IMR-90 (cell line): ENCODE measurements around the gene CD9. TPM values are rescaled to one million over a fixed set of nuclear protein-coding genes. Genes with fewer than 3 reads are reported as not detected.

ENCODE experiments used
- ATAC-seq: fragments of 200-7000 bp; cut with Tn5 transposase; 2 replicates; pipeline ENCODE4 v1.9.1; 2020; ENCODE audit warnings: low read depth, mild to moderate bottlenecking, moderate library complexity
- BruUV-seq: library from RNA; stranded (reverse); fragments of 400-500 nt; replicated peaks from 2 replicates; lab custom pipeline; 2021; lab: Mats Ljungman, UMichigan
- CTCF ChIA-PET: fragments of 300-600 bp; formaldehyde crosslinking; extraction: SDS; loops from one replicate; lab custom pipeline; 2021; ENCODE audit warnings: antibody characterized with exemption; lab: Yijun Ruan, JAX
- POLR2A ChIA-PET: fragments of 300-600 bp; sonication (Branson Sonifier 250); formaldehyde crosslinking; loops from one replicate; lab custom pipeline; 2022; ENCODE audit warnings: antibody characterized with exemption; ENCODE audit not compliant: unreplicated experiment; lab: Charles Lee
- DNase-seq: peaks from one replicate; pipeline ENCODE4 v3.0.0; 2013
- H2AFZ ChIP-seq: replicated peaks from 2 replicates; pipeline ENCODE3; 2013; ENCODE audit warnings: low read length, mild to moderate bottlenecking; ENCODE audit not compliant: poor library complexity
- H2AK5ac ChIP-seq: 2 replicates; pipeline ENCODE4 v1.6.1; 2013; ENCODE audit warnings: low read depth, low read length, inconsistent platforms
- H2AK9ac ChIP-seq: replicated peaks from 2 replicates; pipeline ENCODE3; 2013; ENCODE audit warnings: mild to moderate bottlenecking, low read depth, low read length, moderate library complexity; ENCODE audit not compliant: poor library complexity
- H2BK120ac ChIP-seq: 2 replicates; pipeline ENCODE4 v1.6.1; 2013; ENCODE audit warnings: low read depth, low read length, inconsistent platforms
- H2BK15ac ChIP-seq: 3 replicates; pipeline ENCODE4 v1.6.1; 2013; ENCODE audit warnings: low read depth, low read length, inconsistent platforms
- H2BK20ac ChIP-seq: 2 replicates; pipeline ENCODE4 v1.6.1; 2013; ENCODE audit warnings: low read depth, mild to moderate bottlenecking, inconsistent platforms, low read length, moderate library complexity
- H2BK5ac ChIP-seq: 2 replicates; pipeline ENCODE4 v1.6.1; 2013; ENCODE audit warnings: mild to moderate bottlenecking, low read depth, low read length, inconsistent platforms; ENCODE audit not compliant: poor library complexity, severe bottlenecking
- H3K14ac ChIP-seq: replicated peaks from 2 replicates; pipeline ENCODE4 v1.6.1; 2013; ENCODE audit warnings: low read depth, low read length, inconsistent platforms
- H3K18ac ChIP-seq: 2 replicates; pipeline ENCODE4 v1.6.1; 2013; ENCODE audit warnings: low read depth, low read length, control low read depth
- H3K23ac ChIP-seq: 2 replicates; pipeline ENCODE4 v1.6.1; 2013; ENCODE audit warnings: low read depth, low read length, inconsistent platforms
- H3K27ac ChIP-seq: 2 replicates; pipeline ENCODE4 v1.5.1; 2013; ENCODE audit warnings: mild to moderate bottlenecking, control low read depth, low read length; ENCODE audit not compliant: insufficient read depth
- H3K27me3 ChIP-seq: 2 replicates; pipeline ENCODE4 v1.6.1; 2013; ENCODE audit warnings: low read length; ENCODE audit not compliant: control insufficient read depth, insufficient read depth
- H3K36me3 ChIP-seq: 2 replicates; pipeline ENCODE4 v1.6.1; 2013; ENCODE audit warnings: low read length, mixed read lengths; ENCODE audit not compliant: control insufficient read depth, insufficient read depth
- H3K4ac ChIP-seq: 2 replicates; pipeline ENCODE4 v1.6.1; 2013; ENCODE audit warnings: low read depth, low read length, inconsistent platforms
- H3K4me1 ChIP-seq: 2 replicates; pipeline ENCODE4 v1.6.1; 2013; ENCODE audit warnings: low read length, mixed read lengths; ENCODE audit not compliant: control insufficient read depth, insufficient read depth
- H3K4me2 ChIP-seq: 2 replicates; pipeline ENCODE4 v1.6.1; 2013; ENCODE audit warnings: low read depth, mild to moderate bottlenecking, control low read depth, low read length, moderate library complexity
- H3K4me3 ChIP-seq: 2 replicates; pipeline ENCODE4 v1.5.1; 2013; ENCODE audit warnings: low read depth, mild to moderate bottlenecking, control low read depth, low read length, moderate library complexity; ENCODE audit not compliant: insufficient read depth
- H3K56ac ChIP-seq: 2 replicates; pipeline ENCODE4 v1.6.1; 2013; ENCODE audit warnings: low read length, inconsistent platforms; ENCODE audit not compliant: insufficient read depth; ENCODE audit errors: extremely low read depth
- H3K79me1 ChIP-seq, 2 experiments: 2 replicates each; pipeline ENCODE4 v1.6.1; 2013; ENCODE audit warnings: low read length in 2 of 2, inconsistent platforms in 1 of 2, low read depth in 1 of 2
- H3K9ac ChIP-seq: 2 replicates; pipeline ENCODE4 v1.6.1; 2013; ENCODE audit warnings: low read depth, low read length, control low read depth
- H3K9me1 ChIP-seq: 2 replicates; pipeline ENCODE4 v1.6.1; 2013; ENCODE audit warnings: low read length, inconsistent platforms; ENCODE audit not compliant: insufficient read depth
- H3K9me3 ChIP-seq: 2 replicates; pipeline ENCODE4 v1.6.1; 2013; ENCODE audit warnings: low read length; ENCODE audit not compliant: control insufficient read depth, insufficient read depth
- H4K20me1 ChIP-seq: 2 replicates; pipeline ENCODE4 v1.6.1; 2013; ENCODE audit warnings: low read length, inconsistent platforms; ENCODE audit not compliant: insufficient read depth
- H4K5ac ChIP-seq: 2 replicates; pipeline ENCODE4 v1.6.1; 2013; ENCODE audit warnings: mild to moderate bottlenecking, low read depth, low read length, control low read depth
- H4K8ac ChIP-seq, 2 experiments: 2 replicates each; pipeline ENCODE4 v1.6.1; 2013; ENCODE audit warnings: low read depth in 2 of 2, low read length in 2 of 2, control low read depth in 1 of 2, inconsistent platforms in 1 of 2
- H4K91ac ChIP-seq: 2 replicates; pipeline ENCODE4 v1.6.1; 2013; ENCODE audit warnings: low read depth, low read length, inconsistent platforms; ENCODE audit not compliant: insufficient read depth
- BHLHE40 ChIP-seq: fragments of 150-350 bp; IDR thresholded peaks from 2 replicates; pipeline ENCODE4 v1.6.1; 2016; ENCODE audit warnings: mild to moderate bottlenecking, low read depth, low read length
- CEBPB ChIP-seq: IDR thresholded peaks from 2 replicates; pipeline ENCODE4 v1.6.1; 2012; ENCODE audit warnings: low read depth, low read length, improper control_type of control experiment
- FOS ChIP-seq: fragments of 150-350 bp; IDR thresholded peaks from 2 replicates; pipeline ENCODE4 v1.6.1; 2016; ENCODE audit warnings: low read depth, low read length
- MAFK ChIP-seq: IDR thresholded peaks from 2 replicates; pipeline ENCODE4 v1.6.1; 2012; ENCODE audit warnings: low read depth, low read length, improper control_type of control experiment
- MAZ ChIP-seq: IDR thresholded peaks from 2 replicates; pipeline ENCODE4 v1.6.1; 2012; ENCODE audit warnings: low read depth, mild to moderate bottlenecking, low read length, improper control_type of control experiment, moderate library complexity, borderline replicate concordance
- MXI1 ChIP-seq: IDR thresholded peaks from 2 replicates; pipeline ENCODE4 v1.6.1; 2012; ENCODE audit warnings: low read depth, mild to moderate bottlenecking, low read length, moderate library complexity, borderline replicate concordance
- NFE2L2 ChIP-seq: fragments of 150-350 bp; IDR thresholded peaks from 2 replicates; pipeline ENCODE4 v1.6.1; 2016; ENCODE audit warnings: low read depth, mild to moderate bottlenecking, low read length
- POLR2A ChIP-seq: IDR thresholded peaks from 2 replicates; pipeline ENCODE4 v1.6.1; 2012; ENCODE audit warnings: mild to moderate bottlenecking, low read depth, low read length
- RCOR1 ChIP-seq: IDR thresholded peaks from 2 replicates; pipeline ENCODE4 v1.6.1; 2012; ENCODE audit warnings: mild to moderate bottlenecking, low read length, improper control_type of control experiment; ENCODE audit not compliant: insufficient replicate concordance
- WGBS, 2 experiments: methylation state at CpG; one replicate each; pipeline versions ENCODE4 v1.1.5 to v1.1.7; 2013; ENCODE audit warnings: missing lambda C conversion rate in 2 of 2; ENCODE audit not compliant: insufficient read length in 1 of 2; ENCODE audit errors: extremely low coverage in 2 of 2; 5-methylcytosine and 5-hydroxymethylcytosine counted together
- dilution Hi-C: fragments of 300-500 bp; cut with HindIII; formaldehyde crosslinking; loops from one replicate; pipeline ENCODE4 v1.14.3; 2018; ENCODE audit warnings: low sequenced_read_pairs; ENCODE audit not compliant: unreplicated experiment
- in situ Hi-C: fragments of 300-500 bp; cut with MboI; formaldehyde crosslinking; loops from 3 replicates; pipeline ENCODE4 v1.14.3; 2019; ENCODE audit warnings: low sequenced_read_pairs, inconsistent platforms, mixed read lengths
- intact Hi-C: fragments of 100-400 bp; cut with micrococcal nuclease; formaldehyde crosslinking; loops from 2 replicates; pipeline ENCODE4 v1.10.0; 2022
- polyA plus RNA-seq, 3 experiments: library from polyadenylated mRNA; depleted of rRNA; stranded (reverse); fragments of >200 nt; gene quantifications; 2 replicates each; pipeline ENCODE4 v1.2.3, GENCODE V29; 2012; ENCODE audit warnings: low replicate concordance in 1 of 3
- total RNA-seq: library from RNA; depleted of rRNA; stranded (reverse); fragments of >200 nt; gene quantifications from 2 replicates; pipeline ENCODE4 v1.2.3, GENCODE V29; 2012
- TF ChIP-seq, protein P1 (sequence below): conservative IDR thresholded peaks from 2 replicates; pipeline ENCODE4 v1.5.1; 2012; ENCODE audit warnings: mild to moderate bottlenecking, low read depth, low read length, improper control_type of control experiment
- TF ChIP-seq, protein P2 (sequence below): fragments of 150-350 bp; IDR thresholded peaks from 2 replicates; pipeline ENCODE4 v1.6.1; 2017; ENCODE audit warnings: mild to moderate bottlenecking, antibody characterized with exemption, low read length, low read depth
- TF ChIP-seq, protein P3 (sequence below): fragments of 150-350 bp; IDR thresholded peaks from 2 replicates; pipeline ENCODE4 v1.6.1; 2016; ENCODE audit warnings: low read depth, mild to moderate bottlenecking, low read length, moderate library complexity, borderline replicate concordance

Gene CD9
- total and polyA plus RNA-seq, 2 of the 4 experiments (the other 2 are of a cell fraction) = 48.8 to 70.9 TPM

DNA sequence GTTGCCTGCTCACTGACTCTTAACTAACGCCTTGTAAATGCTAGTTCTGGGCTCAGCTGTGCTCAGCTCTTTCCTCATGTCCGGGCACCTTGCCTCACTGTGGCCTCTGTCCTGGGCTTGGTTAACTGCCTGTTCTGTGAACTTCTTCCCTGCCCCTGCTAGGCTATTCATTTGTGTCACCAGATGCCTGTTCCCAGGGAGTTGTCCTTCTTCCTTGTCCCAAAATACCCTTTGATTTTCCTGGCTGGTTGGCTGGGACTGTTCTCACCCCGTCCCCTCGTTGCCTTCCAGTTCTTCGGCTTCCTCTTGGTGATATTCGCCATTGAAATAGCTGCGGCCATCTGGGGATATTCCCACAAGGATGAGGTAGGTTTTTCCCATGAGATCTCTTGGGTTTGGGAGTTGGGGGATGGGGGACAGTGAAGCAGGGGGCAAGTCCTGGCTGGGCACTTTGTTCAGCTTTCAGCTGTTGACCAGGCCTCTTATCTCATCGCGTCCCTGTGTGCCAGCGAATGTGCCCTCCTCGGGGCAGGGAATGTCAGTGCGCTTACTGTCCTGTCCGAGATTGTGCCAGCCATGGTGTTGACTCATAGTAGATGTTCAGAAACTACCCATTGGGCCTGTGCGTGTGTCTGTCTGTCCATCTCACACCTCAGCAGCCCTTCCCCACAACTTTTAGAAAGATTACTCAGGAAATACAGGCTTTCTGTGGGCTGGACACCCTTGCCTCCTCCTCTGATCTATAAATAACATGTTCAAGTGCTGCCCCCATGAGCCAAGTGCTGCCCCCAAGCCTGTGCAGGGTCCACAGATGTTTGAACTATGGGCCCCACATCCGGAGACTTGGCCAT, 33.1 kb downstream of the CD9 start (continued):
- TF ChIP-seq FOS = no peak

DNA sequence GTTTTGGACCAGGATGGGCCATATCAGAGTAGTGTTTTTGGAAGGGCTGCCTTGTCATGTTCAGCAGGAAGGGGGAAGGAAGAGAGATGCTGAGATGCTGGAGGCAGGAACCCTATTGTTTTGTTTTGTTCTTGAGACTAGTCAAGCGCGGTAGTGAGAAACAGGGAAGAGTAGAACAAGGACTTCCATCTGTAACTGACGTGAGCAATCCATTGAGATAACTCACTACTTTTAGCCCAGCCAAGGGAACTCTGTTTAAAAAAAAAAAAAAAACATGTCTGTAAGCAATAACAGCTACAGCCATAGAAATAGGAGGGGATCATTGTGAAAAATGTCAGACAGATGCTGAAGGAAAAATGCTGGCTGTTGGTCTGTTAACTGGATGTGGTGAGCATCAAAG, 34.0 kb downstream of the CD9 start:
- H3K27ac ChIP-seq = no peak overlapping the region
- 100% methylated on average over 1 of the region's 3 CpGs; no CpG with 5 or more reads in 1 of the 2 experiments for WGBS, 2 experiments
- intact Hi-C loops = no loop called here
- TF ChIP-seq POLR2A = no peak
- TF ChIP-seq, protein P1, sequence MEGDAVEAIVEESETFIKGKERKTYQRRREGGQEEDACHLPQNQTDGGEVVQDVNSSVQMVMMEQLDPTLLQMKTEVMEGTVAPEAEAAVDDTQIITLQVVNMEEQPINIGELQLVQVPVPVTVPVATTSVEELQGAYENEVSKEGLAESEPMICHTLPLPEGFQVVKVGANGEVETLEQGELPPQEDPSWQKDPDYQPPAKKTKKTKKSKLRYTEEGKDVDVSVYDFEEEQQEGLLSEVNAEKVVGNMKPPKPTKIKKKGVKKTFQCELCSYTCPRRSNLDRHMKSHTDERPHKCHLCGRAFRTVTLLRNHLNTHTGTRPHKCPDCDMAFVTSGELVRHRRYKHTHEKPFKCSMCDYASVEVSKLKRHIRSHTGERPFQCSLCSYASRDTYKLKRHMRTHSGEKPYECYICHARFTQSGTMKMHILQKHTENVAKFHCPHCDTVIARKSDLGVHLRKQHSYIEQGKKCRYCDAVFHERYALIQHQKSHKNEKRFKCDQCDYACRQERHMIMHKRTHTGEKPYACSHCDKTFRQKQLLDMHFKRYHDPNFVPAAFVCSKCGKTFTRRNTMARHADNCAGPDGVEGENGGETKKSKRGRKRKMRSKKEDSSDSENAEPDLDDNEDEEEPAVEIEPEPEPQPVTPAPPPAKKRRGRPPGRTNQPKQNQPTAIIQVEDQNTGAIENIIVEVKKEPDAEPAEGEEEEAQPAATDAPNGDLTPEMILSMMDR = no peak
- no peak for TF ChIP-seq RCOR1
- no peak for TF ChIP-seq FOS
- TF ChIP-seq, protein P2, sequence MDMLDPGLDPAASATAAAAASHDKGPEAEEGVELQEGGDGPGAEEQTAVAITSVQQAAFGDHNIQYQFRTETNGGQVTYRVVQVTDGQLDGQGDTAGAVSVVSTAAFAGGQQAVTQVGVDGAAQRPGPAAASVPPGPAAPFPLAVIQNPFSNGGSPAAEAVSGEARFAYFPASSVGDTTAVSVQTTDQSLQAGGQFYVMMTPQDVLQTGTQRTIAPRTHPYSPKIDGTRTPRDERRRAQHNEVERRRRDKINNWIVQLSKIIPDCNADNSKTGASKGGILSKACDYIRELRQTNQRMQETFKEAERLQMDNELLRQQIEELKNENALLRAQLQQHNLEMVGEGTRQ = no peak
- TF ChIP-seq MAFK = no peak
- TF ChIP-seq, protein P3, sequence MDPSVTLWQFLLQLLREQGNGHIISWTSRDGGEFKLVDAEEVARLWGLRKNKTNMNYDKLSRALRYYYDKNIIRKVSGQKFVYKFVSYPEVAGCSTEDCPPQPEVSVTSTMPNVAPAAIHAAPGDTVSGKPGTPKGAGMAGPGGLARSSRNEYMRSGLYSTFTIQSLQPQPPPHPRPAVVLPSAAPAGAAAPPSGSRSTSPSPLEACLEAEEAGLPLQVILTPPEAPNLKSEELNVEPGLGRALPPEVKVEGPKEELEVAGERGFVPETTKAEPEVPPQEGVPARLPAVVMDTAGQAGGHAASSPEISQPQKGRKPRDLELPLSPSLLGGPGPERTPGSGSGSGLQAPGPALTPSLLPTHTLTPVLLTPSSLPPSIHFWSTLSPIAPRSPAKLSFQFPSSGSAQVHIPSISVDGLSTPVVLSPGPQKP = no peak
- TF ChIP-seq MAZ = no peak
- TF ChIP-seq BHLHE40 = no peak
- TF ChIP-seq MXI1 = no peak
- TF ChIP-seq CEBPB = no peak
- TF ChIP-seq NFE2L2 = no peak

More for the DNA sequence above, 34.0 kb downstream of the CD9 start:
- H3K9me3 ChIP-seq = no peaks in the 10 kb centered on the region
- ATAC-seq (no peak), DNase-seq (peak; percentile 61)
- no peak overlapping the region for H2BK120ac ChIP-seq
- peaks cover 12% of the 10 kb centered on the region for H3K9me1 ChIP-seq
- H4K5ac ChIP-seq = no peak overlapping the region
- no peak overlapping the region for H3K23ac ChIP-seq
- H3K56ac ChIP-seq = no peak overlapping the region
- 0 out of 2 replicates have a peak, but pooled peaks cover 2% of the 10 kb centered on the region for H4K20me1 ChIP-seq
- no peak overlapping the region for H3K4me2 ChIP-seq
- H3K4me3 ChIP-seq = no peak overlapping the region
- H2AFZ ChIP-seq = no peak overlapping the region
- no peak overlapping the region for H2AK5ac ChIP-seq
- dilution Hi-C loops = no loop called here
- peak overlapping the region; percentile 7 for H2AK9ac ChIP-seq
- in situ Hi-C loops = no loop called here
- H3K4ac ChIP-seq = no peak overlapping the region
- H2BK5ac ChIP-seq = no peak overlapping the region
- peaks cover 10 to 19% of the 10 kb centered on the region in 2 experiments for H3K79me1 ChIP-seq
- POLR2A ChIA-PET = no interaction called here
- peaks cover 18% of the 10 kb centered on the region; the same call in 1 of the 2 replicates for H3K36me3 ChIP-seq
- H2BK20ac ChIP-seq = no peak overlapping the region
- H2BK15ac ChIP-seq = no peak overlapping the region
- H3K4me1 ChIP-seq = peaks cover 25% of the 10 kb centered on the region
- no TSS peak for BruUV-seq
- H3K18ac ChIP-seq = no peak overlapping the region
- no peak overlapping the region for H4K91ac ChIP-seq
- CTCF ChIA-PET = no interaction called here
- H4K8ac ChIP-seq = no peak overlapping the region
- H3K9ac ChIP-seq = no peak overlapping the region
- 0 out of 2 replicates have a peak overlapping the region, but pooled peaks have one; percentile 17 for H3K14ac ChIP-seq
- H3K27me3 ChIP-seq = no peaks in the 10 kb centered on the region
